Endothelial cell of umbilical vein (primary cell): Measurements from ENCODE around the gene LFNG. TPM values are rescaled to one million over a fixed set of nuclear protein-coding genes. Genes with fewer than 3 reads are reported as not detected.

Source experiments
- BruUV-seq: library from RNA; stranded (reverse); fragments of 400-500 nt; replicated peaks from 2 replicates; lab custom pipeline; 2021; lab: Mats Ljungman, UMichigan
- CTCF ChIA-PET: fragments of 300-600, 350-600 bp; sonication (Branson Sonifier 250); formaldehyde crosslinking; loops from one replicate; lab custom pipeline; 2021; ENCODE audit warnings: antibody characterized with exemption, inconsistent platforms; lab: Charles Lee
- POLR2A ChIA-PET: fragments of 300-600, 350-600 bp; sonication (Branson Sonifier 250); formaldehyde crosslinking; loops from one replicate; lab custom pipeline; 2021; ENCODE audit warnings: antibody characterized with exemption, inconsistent platforms; lab: Charles Lee
- DNase-seq: peaks from one replicate; pipeline ENCODE4 v3.0.0-alpha.2; 2011; ENCODE audit warnings: low read depth, low spot score
- FAIRE-seq: peaks from 2 replicates; lab custom pipeline; 2011; peaks lifted over from hg19 to GRCh38; lab: Jason Lieb, UNC
- H2AFZ ChIP-seq: 2 replicates; pipeline ENCODE4 v1.6.0; 2012; ENCODE audit warnings: low read depth, low read length, control low read depth, inconsistent platforms
- H3K27ac ChIP-seq: 2 replicates; pipeline ENCODE4 v1.5.1; 2011; ENCODE audit warnings: low read depth, mild to moderate bottlenecking, control low read depth, low read length, moderate library complexity; ENCODE audit not compliant: insufficient read depth
- H3K27me3 ChIP-seq, 2 experiments: 2 replicates each; pipeline versions ENCODE4 v1.6.0 to v1.6.1; 2011; ENCODE audit warnings: low read length in 2 of 2, mixed read lengths in 1 of 2; ENCODE audit not compliant: control insufficient read depth in 2 of 2, insufficient read depth in 2 of 2
- H3K36me3 ChIP-seq, 2 experiments: 2 replicates in 1 of 2; 3 replicates in 1 of 2; pipeline ENCODE4 v1.5.1; 2011; ENCODE audit warnings: low read length in 2 of 2, mild to moderate bottlenecking in 1 of 2, moderate library complexity in 1 of 2; ENCODE audit not compliant: control insufficient read depth in 2 of 2, insufficient read depth in 2 of 2; ENCODE audit errors: extremely low read depth in 1 of 2
- H3K4me1 ChIP-seq: 3 replicates; pipeline ENCODE4 v1.5.1; 2011; ENCODE audit warnings: mild to moderate bottlenecking, low read length; ENCODE audit not compliant: control insufficient read depth, insufficient read depth; ENCODE audit errors: extremely low read depth
- H3K4me2 ChIP-seq: 2 replicates; pipeline ENCODE4 v1.6.1; 2011; ENCODE audit warnings: low read length, control low read depth, mixed read lengths; ENCODE audit not compliant: insufficient read depth
- H3K4me3 ChIP-seq, 3 experiments: fragments of 200-600 bp in 1 of 3; sonication (generic), shearing (Covaris generic) in 1 of 3; replicated peaks in 1 of 3; 2 replicates each; pipeline ENCODE4 v1.5.1; 2011 to 2016; ENCODE audit warnings: control low read depth in 3 of 3, low read length in 3 of 3, mild to moderate bottlenecking in 2 of 3, inconsistent platforms in 1 of 3, low read depth in 1 of 3, moderate library complexity in 1 of 3; ENCODE audit not compliant: insufficient read depth in 1 of 3
- H3K79me2 ChIP-seq: 2 replicates; pipeline ENCODE4 v1.6.0; 2012; ENCODE audit warnings: low read length, inconsistent platforms; ENCODE audit not compliant: control insufficient read depth, insufficient read depth
- H3K9ac ChIP-seq: replicated peaks from 2 replicates; pipeline ENCODE3; 2011; ENCODE audit warnings: low read length, control low read depth; ENCODE audit not compliant: insufficient read depth; ENCODE audit errors: extremely low read depth
- H3K9me1 ChIP-seq: replicated peaks from 3 replicates; pipeline ENCODE4 v1.6.0; 2011; ENCODE audit warnings: mild to moderate bottlenecking, low read length; ENCODE audit not compliant: control insufficient read depth, insufficient read depth; ENCODE audit errors: extremely low read depth
- H3K9me3 ChIP-seq: replicated peaks from 2 replicates; pipeline ENCODE4 v1.5.1; 2012; ENCODE audit warnings: low read length, inconsistent platforms; ENCODE audit not compliant: control insufficient read depth, insufficient read depth
- H4K20me1 ChIP-seq: replicated peaks from 2 replicates; pipeline ENCODE3; 2011; ENCODE audit warnings: mild to moderate bottlenecking, low read length; ENCODE audit not compliant: control insufficient read depth, insufficient read depth; ENCODE audit errors: extremely low read depth
- CTCF ChIP-seq, 2 donors: IDR thresholded peaks; 1 replicate in 1 of 2; 2 replicates in 1 of 2; pipeline ENCODE4 v1.5.1; 2011; ENCODE audit warnings: low read length in 2 of 2, mild to moderate bottlenecking in 2 of 2, moderate library complexity in 2 of 2, control low read depth in 1 of 2, inconsistent platforms in 1 of 2, low read depth in 1 of 2; ENCODE audit not compliant: insufficient read depth in 1 of 2; ENCODE audit errors: extremely low read depth in 1 of 2
- EZH2 ChIP-seq: IDR thresholded peaks from 2 replicates; pipeline ENCODE4 v1.6.1; 2012; ENCODE audit warnings: borderline replicate concordance, low read depth, mild to moderate bottlenecking, moderate library complexity, low read length, inconsistent platforms; ENCODE audit not compliant: severe bottlenecking
- FOS ChIP-seq: IDR thresholded peaks from 2 replicates; pipeline ENCODE4 v1.6.1; 2011; ENCODE audit warnings: mild to moderate bottlenecking, low read length, moderate library complexity, borderline replicate concordance; ENCODE audit not compliant: insufficient read depth
- GATA2 ChIP-seq: IDR thresholded peaks from 2 replicates; pipeline ENCODE4 v1.7.0; 2011; ENCODE audit warnings: low read depth, mild to moderate bottlenecking, moderate library complexity, mixed read lengths, low read length; ENCODE audit not compliant: insufficient read length, insufficient read depth
- JUN ChIP-seq: IDR thresholded peaks from 2 replicates; pipeline ENCODE4 v1.6.1; 2011; ENCODE audit warnings: borderline replicate concordance, low read depth; ENCODE audit not compliant: insufficient read length, insufficient read depth
- MAX ChIP-seq: IDR thresholded peaks from 2 replicates; pipeline ENCODE4 v1.6.1; 2011; ENCODE audit not compliant: insufficient read depth, insufficient read length
- MYC ChIP-seq: IDR thresholded peaks from one replicate; pipeline ENCODE4 v1.6.1; 2011; ENCODE audit warnings: mild to moderate bottlenecking, low read depth, low read length
- POLR2A ChIP-seq: IDR thresholded peaks from 2 replicates; pipeline ENCODE4 v1.6.1; 2012; ENCODE audit warnings: low read depth, mild to moderate bottlenecking, control low read depth, low read length
- POLR2AphosphoS5 ChIP-seq: IDR thresholded peaks from 2 replicates; pipeline ENCODE4 v1.6.1; 2012; ENCODE audit warnings: low read depth, mild to moderate bottlenecking, control low read depth, low read length, moderate library complexity; ENCODE audit not compliant: insufficient read depth
- dilution Hi-C: fragments of 300-500 bp; cut with MboI; formaldehyde crosslinking; loops from one replicate; pipeline ENCODE4 v1.15.0; 2019; ENCODE audit warnings: low sequenced_read_pairs; ENCODE audit not compliant: extremely low pct_ligation_motif_present
- intact Hi-C: fragments of 100-400 bp; cut with micrococcal nuclease; formaldehyde crosslinking; loops from one replicate; pipeline ENCODE4 v1.10.0; 2022
- polyA plus RNA-seq, 4 experiments: library from polyadenylated mRNA; depleted of rRNA in 3 of 4; stranded (reverse) in 3 of 4; unstranded in 1 of 4; fragments of >200 nt; gene quantifications; 2 replicates each; pipeline versions ENCODE4 v1.2.1 to v1.2.3, GENCODE V29; 2011 to 2012; ENCODE audit warnings: missing spikeins in 1 of 4
- total RNA-seq: library from RNA; stranded (reverse); gene quantifications from 2 replicates; pipeline ENCODE4 v1.2.3, GENCODE V29; 2021

Gene LFNG
- total and polyA plus RNA-seq, 2 donors (not counting 3 experiments of a cell fraction or from before 2014, with no cell fraction given): 12.6 to 13.1 TPM

- H3K9ac ChIP-seq: no peak overlapping the region
- intact Hi-C loops (no loop called here), dilution Hi-C loops (no loop called here)
- no TSS peak for BruUV-seq
- H3K79me2 ChIP-seq: no peaks in the 10 kb centered on the region
- no peaks in the 10 kb centered on the region for H4K20me1 ChIP-seq
- no peak overlapping the region for H3K27ac ChIP-seq
- H3K9me3 ChIP-seq: no peaks in the 10 kb centered on the region
- TF ChIP-seq MAX: no peak
- no peak for TF ChIP-seq POLR2AphosphoS5
- TF ChIP-seq CTCF (IDR thresholded peaks at IDR 0.05; ENCODE audit: extremely low read depth in 1 of 2, insufficient read depth in 1 of 2, low read depth in 1 of 2, low read length in 2 of 2): no peak
- TF ChIP-seq GATA2: no peak
- no peak for TF ChIP-seq MYC
- TF ChIP-seq JUN: no peak
- no peak for TF ChIP-seq EZH2
- TF ChIP-seq POLR2A: no peak
- TF ChIP-seq FOS: no peak
- no peaks in the 10 kb centered on the region for H3K36me3 ChIP-seq
- DNase-seq: no peak
- no peak overlapping the region for H3K4me3 ChIP-seq
- H3K4me1 ChIP-seq: peaks cover 20% of the 10 kb centered on the region
- POLR2A ChIA-PET: no interaction called here
- no peak overlapping the region for H2AFZ ChIP-seq
- H3K9me1 ChIP-seq: no peaks in the 10 kb centered on the region
- CTCF ChIA-PET: no interaction called here
- H3K4me2 ChIP-seq: no peak overlapping the region
- FAIRE-seq: no peak
- H3K27me3 ChIP-seq: no peaks in the 10 kb centered on the region
Observed at GRCh38 chr7:2513702-2514101, 5.9 kb upstream of the LFNG start.
